K562 (cell line): ENCODE data around the gene JADE2. TPM values are rescaled to one million over a fixed set of nuclear protein-coding genes. Genes with fewer than 3 reads are reported as not detected.

Source experiments
- ATF3 ChIP-seq, 2 experiments: fragments of 450-650 bp in 1 of 2; sonication (generic) in 1 of 2; formaldehyde crosslinking in 1 of 2; IDR thresholded peaks in 1 of 2; conservative IDR thresholded peaks in 1 of 2; 2 replicates each; pipeline versions ENCODE4 v1.6.1 to v1.8.1; 2016 to 2023; ENCODE audit warnings: mild to moderate bottlenecking in 2 of 2, moderate library complexity in 2 of 2, inconsistent platforms in 1 of 2, missing genetic modification reagents in 1 of 2
- ATF4 ChIP-seq: fragments of 450-650 bp; formaldehyde crosslinking; IDR thresholded peaks from 2 replicates; pipeline ENCODE4 v1.4.0; 2022; ENCODE audit warnings: mild to moderate bottlenecking, moderate library complexity
- CREB3 ChIP-seq: fragments of 450-650 bp; conservative IDR thresholded peaks from 2 replicates; pipeline ENCODE4 v1.6.1; 2016; ENCODE audit warnings: missing genetic modification characterization, low read depth, mild to moderate bottlenecking, missing compliant biosample characterization, moderate library complexity
- ELF1 ChIP-seq: fragments of 200-800 bp; sonication (Bioruptor generic); IDR thresholded peaks from 2 replicates; pipeline ENCODE4 v1.6.1; 2016; ENCODE audit warnings: missing genetic modification characterization, missing compliant biosample characterization
- FOXA1 ChIP-seq: fragments of 450-650 bp; IDR thresholded peaks from 2 replicates; pipeline ENCODE4 v1.6.1; 2016; ENCODE audit warnings: mild to moderate bottlenecking, borderline replicate concordance
- HOXB6 ChIP-seq: fragments of 250-450 bp; sonication (Bioruptor Pico); IDR thresholded peaks from 2 replicates; pipeline ENCODE4 v1.5.1; 2022; ENCODE audit warnings: mild to moderate bottlenecking, borderline replicate concordance
- KAT2B ChIP-seq: IDR thresholded peaks from one replicate; pipeline ENCODE4 v1.6.1; 2012; ENCODE audit warnings: low read depth, mild to moderate bottlenecking, control low read depth, inconsistent platforms, low read length, moderate library complexity
- LCOR ChIP-seq: sonication (generic); formaldehyde crosslinking; IDR thresholded peaks from 2 replicates; pipeline ENCODE4 v1.8.0; 2022; ENCODE audit warnings: mild to moderate bottlenecking, missing genetic modification reagents
- MAFK ChIP-seq: IDR thresholded peaks from 2 replicates; pipeline ENCODE4 v1.6.1; 2011; ENCODE audit warnings: low read length, improper control_type of control experiment
- NFE2 ChIP-seq: IDR thresholded peaks from 2 replicates; pipeline ENCODE4 v1.6.1; 2014; ENCODE audit warnings: antibody characterized with exemption, low read depth
- RBFOX2 ChIP-seq: fragments of 200-400 bp; formaldehyde crosslinking; IDR thresholded peaks from 2 replicates; pipeline ENCODE4 v1.6.1; 2017; ENCODE audit warnings: low read depth, mild to moderate bottlenecking, low read length, moderate library complexity
- RERE ChIP-seq: sonication (generic); formaldehyde crosslinking; IDR thresholded peaks from 2 replicates; pipeline ENCODE4 v1.8.0; 2023; ENCODE audit warnings: missing genetic modification reagents, mild to moderate bottlenecking, borderline replicate concordance
- TRIM25 ChIP-seq: fragments of 450-650 bp; IDR thresholded peaks from 2 replicates; pipeline ENCODE4 v1.7.0; 2016; ENCODE audit warnings: borderline replicate concordance
- U2AF2 ChIP-seq: fragments of 200-400 bp; formaldehyde crosslinking; optimal IDR thresholded peaks from 2 replicates; pipeline ENCODE3; 2017; ENCODE audit warnings: low read depth, mild to moderate bottlenecking, low read length
- ZNF324 ChIP-seq: fragments of 250-450 bp; sonication (Bioruptor Pico); IDR thresholded peaks from 2 replicates; pipeline ENCODE4 v1.4.0; 2020; ENCODE audit warnings: mild to moderate bottlenecking
- ZNF696 ChIP-seq: fragments of 250-450 bp; sonication (Bioruptor Pico); conservative IDR thresholded peaks from 2 replicates; pipeline ENCODE4 v1.4.0; 2020; ENCODE audit warnings: mild to moderate bottlenecking, moderate library complexity
- ZNF830 ChIP-seq: fragments of 250-450 bp; sonication (Bioruptor Pico); IDR thresholded peaks from 2 replicates; pipeline ENCODE4 v1.5.0; 2021; ENCODE audit warnings: mild to moderate bottlenecking
- polyA plus RNA-seq, 8 experiments: library from polyadenylated mRNA; depleted of rRNA in 4 of 8; stranded (reverse) in 5 of 8; unstranded in 3 of 8; fragments of >200 nt; fragmentation: Nextera tagmentation in 2 of 8; fragmentation: Illumina TruSeq in 1 of 8; extraction: Ambion mirVana in 2 of 8; extraction: Trizol in 1 of 8; gene quantifications; 2 replicates each; pipeline versions ENCODE4 v1.2.1 to v1.2.3, GENCODE V29; 2011 to 2014; ENCODE audit warnings: inconsistent platforms in 1 of 8, missing spikeins in 1 of 8
- total RNA-seq, 7 experiments: library from RNA; depleted of rRNA in 6 of 7; stranded (reverse); fragments of >200 nt in 6 of 7; fragmentation: Illumina TruSeq in 2 of 7; extraction: Trizol in 2 of 7; gene quantifications; 2 replicates each; pipeline versions ENCODE4 v1.2.1 to v1.2.3, GENCODE V29; 2011 to 2021; ENCODE audit warnings: low replicate concordance in 1 of 7

Gene JADE2
- total and polyA plus RNA-seq, 9 of the 15 experiments (the other 6 are each of a cell fraction or from before 2014, with no cell fraction given): 0.50 to 23.3 (median 9.1) TPM

- no peak for TF ChIP-seq CREB3 (tag)
- no peak for TF ChIP-seq HOXB6 (CRISPR knock-in tag)
- no peak for TF ChIP-seq TRIM25
- TF ChIP-seq ELF1 (tag): peak; percentile 72
- no peak for TF ChIP-seq ATF4 (CRISPR knock-in tag)
- TF ChIP-seq RBFOX2: peak; percentile 80
- no peak for TF ChIP-seq LCOR (CRISPR knock-in tag)
- no peak for TF ChIP-seq FOXA1
- TF ChIP-seq ZNF696 (CRISPR knock-in tag): no peak
- TF ChIP-seq RERE (CRISPR knock-in tag): no peak
- TF ChIP-seq NFE2: no peak
- no peak for TF ChIP-seq ZNF830 (CRISPR knock-in tag)
- no peak for TF ChIP-seq U2AF2
- TF ChIP-seq ATF3 (IDR thresholded peaks at IDR 0.05): no peak
- no peak for TF ChIP-seq ATF3 (CRISPR knock-in tag; conservative IDR thresholded peaks at IDR 0.05)
- no peak for TF ChIP-seq MAFK
- TF ChIP-seq ZNF324 (CRISPR knock-in tag): no peak
- no peak for TF ChIP-seq KAT2B
Measured at GRCh38 chr5:134524272-134524825, 1.1 kb upstream of the JADE2 start (continued).
